ENCODE measurements around the gene PANK4.

The PANK4 gene

GRCh38 chr1:2528016-2528415, 1.6 kb upstream of the PANK4 start:
- DNase-seq, result no peak

GRCh38 chr1:2527556-2527860, 1.1 kb upstream of the PANK4 start:
- DNase-seq, result no peak

- no peak for DNase-seq
Measured at GRCh38 chr1:2526824-2527555, 594 bp upstream of the PANK4 start.

- no peak for DNase-seq
Measured at GRCh38 chr1:2525572-2525919, 850 bp downstream of the PANK4 start.

- peak; percentile 64 for DNase-seq
Measured at GRCh38 chr1:2523891-2524609, 2.3 kb downstream of the PANK4 start.

- no peak for DNase-seq
Measured at GRCh38 chr1:2523191-2523890, 3.1 kb downstream of the PANK4 start.

GRCh38 chr1:2522230-2522629, 4.2 kb downstream of the PANK4 start:
- no peak for DNase-seq

- DNase-seq, result no peak
Measured at GRCh38 chr1:2520806-2521205, 5.6 kb downstream of the PANK4 start.

GRCh38 chr1:2520206-2520605, 6.2 kb downstream of the PANK4 start:
- DNase-seq, result no peak

- no peak for DNase-seq
Measured at GRCh38 chr1:2519729-2520128, 6.7 kb downstream of the PANK4 start.

- no peak for DNase-seq
Measured at GRCh38 chr1:2519029-2519685, 7.2 kb downstream of the PANK4 start.

- DNase-seq, result no peak
Measured at GRCh38 chr1:2518528-2518927, 7.9 kb downstream of the PANK4 start.

- no peak for DNase-seq
Measured at GRCh38 chr1:2517966-2518365, 8.4 kb downstream of the PANK4 start.

GRCh38 chr1:2516946-2517345, 9.4 kb downstream of the PANK4 start:
- DNase-seq, result no peak

- no peak for DNase-seq
Measured at GRCh38 chr1:2516124-2516523, 10.3 kb downstream of the PANK4 start.

GRCh38 chr1:2515763-2516080, 10.7 kb downstream of the PANK4 start:
- DNase-seq, result no peak

GRCh38 chr1:2514863-2515762, 11.3 kb downstream of the PANK4 start:
- DNase-seq, result no peak

GRCh38 chr1:2513939-2514652, 12.3 kb downstream of the PANK4 start:
- DNase-seq, result no peak

GRCh38 chr1:2512862-2513421, 13.5 kb downstream of the PANK4 start:
- DNase-seq, result no peak

- no peak for DNase-seq
Measured at GRCh38 chr1:2510366-2511155, 15.8 kb downstream of the PANK4 start.

GRCh38 chr1:2509589-2509988, 16.8 kb downstream of the PANK4 start:
- no peak for DNase-seq
